HepG2 (cell line): ENCODE results near the gene TRAPPC12.
"Not testable (repeated sequence)": the region's sequence is repeated elsewhere in the genome, so short reads cannot be mapped to it uniquely, and the experiment has no call there.

Experiments
- ARID4A ChIP-seq: sonication (generic); formaldehyde crosslinking; IDR thresholded peaks from 2 replicates; pipeline ENCODE4 v1.5.0; 2020; ENCODE audit warnings: mild to moderate bottlenecking, missing genetic modification reagents, borderline replicate concordance
- CSRNP2 ChIP-seq: sonication (generic); formaldehyde crosslinking; conservative IDR thresholded peaks from 2 replicates; pipeline ENCODE4 v1.8.0; 2022; ENCODE audit warnings: low read depth, missing genetic modification reagents
- FOXM1 ChIP-seq: sonication (generic); formaldehyde crosslinking; IDR thresholded peaks from 2 replicates; pipeline ENCODE4 v1.5.0; 2020; ENCODE audit warnings: missing genetic modification reagents
- NFYB ChIP-seq: sonication (generic); formaldehyde crosslinking; IDR thresholded peaks from 2 replicates; pipeline ENCODE4 v1.4.0; 2020; ENCODE audit warnings: missing genetic modification reagents
- RBAK ChIP-seq: sonication (generic); formaldehyde crosslinking; IDR thresholded peaks from 2 replicates; pipeline ENCODE4 v1.5.1; 2020; ENCODE audit warnings: mild to moderate bottlenecking, missing genetic modification reagents
- REXO4 ChIP-seq: sonication (generic); formaldehyde crosslinking; IDR thresholded peaks from 2 replicates; pipeline ENCODE4 v1.8.0; 2022; ENCODE audit warnings: missing genetic modification reagents, mild to moderate bottlenecking, borderline replicate concordance
- RNF2 ChIP-seq: fragments of 450-650 bp; conservative IDR thresholded peaks from 2 replicates; pipeline ENCODE4 v1.6.1; 2016; ENCODE audit warnings: low read depth
- YY1 ChIP-seq: IDR thresholded peaks from 2 replicates; pipeline ENCODE4 v1.6.1; 2011; ENCODE audit warnings: low read length, low read depth, moderate library complexity, mild to moderate bottlenecking; ENCODE audit not compliant: insufficient read depth, insufficient replicate concordance
- ZNF549 ChIP-seq: sonication (generic); formaldehyde crosslinking; IDR thresholded peaks from 2 replicates; pipeline ENCODE4 v1.5.0; 2020; ENCODE audit warnings: missing genetic modification reagents

GRCh38 chr2:3515438-3515837 is 135.9 kb downstream of the TRAPPC12 start:
- TF ChIP-seq RBAK (CRISPR knock-in tag); CSRNP2 (CRISPR knock-in tag); YY1; RNF2; ZNF549; REXO4 (CRISPR knock-in tag); ARID4A (CRISPR knock-in tag); FOXM1; NFYB (CRISPR knock-in tag): not testable (repeated sequence)
